Suprapubic skin (tissue), 4 donors: Measurements from ENCODE around the gene LIMS2. TPM values are rescaled to one million over a fixed set of nuclear protein-coding genes. Genes with fewer than 3 reads are reported as not detected.

Source experiments
- DNase-seq, 2 donors: peaks; one replicate each; pipeline ENCODE4 v3.0.0-alpha.2; 2019; ENCODE audit warnings: low spot score in 2 of 2
- H3K27ac ChIP-seq: fragments of 200-600 bp; sonication (generic); one replicate; pipeline ENCODE4 v1.5.1; 2019
- H3K27me3 ChIP-seq: fragments of 200-600 bp; sonication (generic); one replicate; pipeline ENCODE4 v1.5.1; 2019
- H3K36me3 ChIP-seq: fragments of 200-600 bp; sonication (generic); one replicate; pipeline ENCODE4 v1.5.1; 2019
- H3K4me1 ChIP-seq: fragments of 200-600 bp; sonication (generic); one replicate; pipeline ENCODE4 v1.5.1; 2019
- H3K4me3 ChIP-seq: fragments of 200-600 bp; sonication (generic); one replicate; pipeline ENCODE4 v1.5.1; 2019; ENCODE audit warnings: mild to moderate bottlenecking
- H3K9me3 ChIP-seq: fragments of 200-600 bp; sonication (generic); one replicate; pipeline ENCODE4 v1.5.1; 2019
- CTCF ChIP-seq, 2 donors: fragments of 200-600 bp in 1 of 2; fragments of 450-650 bp in 1 of 2; sonication (generic) in 1 of 2; IDR thresholded peaks; one replicate each; pipeline ENCODE4 v1.5.1; 2016 to 2019; ENCODE audit warnings: antibody characterized with exemption in 2 of 2, mild to moderate bottlenecking in 1 of 2, moderate library complexity in 1 of 2
- EP300 ChIP-seq: sonication (generic); formaldehyde crosslinking; IDR thresholded peaks from one replicate; pipeline ENCODE4 v1.6.1; 2017; ENCODE audit warnings: antibody characterized with exemption
- POLR2A ChIP-seq, 2 donors: fragments of 450-650 bp; IDR thresholded peaks; one replicate each; pipeline ENCODE4 v1.6.1; 2017; ENCODE audit warnings: antibody characterized with exemption in 2 of 2, mild to moderate bottlenecking in 2 of 2, moderate library complexity in 2 of 2
- POLR2AphosphoS5 ChIP-seq, 3 donors: sonication (generic); formaldehyde crosslinking; IDR thresholded peaks; one replicate each; pipeline ENCODE4 v1.6.1; 2017; ENCODE audit warnings: antibody characterized with exemption in 3 of 3
- WGBS: methylation state at CpG from one replicate; pipeline ENCODE4 v1.1.5; 2018; 5-methylcytosine and 5-hydroxymethylcytosine counted together
- total RNA-seq, 4 donors: library from RNA; depleted of rRNA; stranded (reverse); fragments of >200 nt; gene quantifications; one replicate each; pipeline ENCODE4 v1.1.0, GENCODE V29; 2016

The LIMS2 gene
- total RNA-seq, 4 donors from 2014 or later = 9.2 to 40.0 (median 15.4) TPM

- 91% methylated on average over 19 of the region's 25 CpGs for WGBS
- TF ChIP-seq CTCF (IDR thresholded peaks at IDR 0.05) (no peak), POLR2A (IDR thresholded peaks at IDR 0.05) (no peak)
- DNase-seq = peak; percentile 54 to 64
These were observed 67.0 kb downstream of the LIMS2 start for GRCh38 chr2:127608061-127609030.

GRCh38 chr2:127607399-127607908 lies 67.9 kb downstream of the LIMS2 start:
- H3K27ac ChIP-seq = no peak overlapping the region
- H3K4me1 ChIP-seq = no peaks in the 10 kb centered on the region
- H3K27me3 ChIP-seq = no peaks in the 10 kb centered on the region
- H3K36me3 ChIP-seq = no peaks in the 10 kb centered on the region
- peaks cover 4% of the 10 kb centered on the region for H3K9me3 ChIP-seq
- 94% methylated on average over 9 of the region's 9 CpGs for WGBS
- H3K4me3 ChIP-seq = no peak overlapping the region
- TF ChIP-seq POLR2A (IDR thresholded peaks at IDR 0.05) (no peak), POLR2AphosphoS5 (IDR thresholded peaks at IDR 0.05) (no peak), EP300 (no peak), CTCF (IDR thresholded peaks at IDR 0.05) (no peak)
- peak in 1 of 2 donors; percentile 20 for DNase-seq

More at GRCh38 chr2:127608061-127609030, 67.0 kb downstream of the LIMS2 start:
- Histone ChIP-seq H3K36me3 (no peaks in the 10 kb centered on the region), H3K9me3 (peaks cover 9% of the 10 kb centered on the region), H3K27me3 (no peaks in the 10 kb centered on the region), H3K4me1 (no peaks in the 10 kb centered on the region), H3K4me3 (no peak overlapping the region), H3K27ac (no peak overlapping the region)

- WGBS = 91% methylated on average over 17 of the region's 17 CpGs
- DNase-seq = peak in 1 of 2 donors; percentile 50
- TF ChIP-seq POLR2A (IDR thresholded peaks at IDR 0.05) (no peak), POLR2AphosphoS5 (IDR thresholded peaks at IDR 0.05) (no peak), CTCF (IDR thresholded peaks at IDR 0.05) (no peak), EP300 (no peak)
- H3K9me3 ChIP-seq = peaks cover 3% of the 10 kb centered on the region
- no peak overlapping the region for H3K27ac ChIP-seq
- H3K36me3 ChIP-seq = no peaks in the 10 kb centered on the region
- H3K27me3 ChIP-seq = no peaks in the 10 kb centered on the region
- H3K4me3 ChIP-seq = no peak overlapping the region
- no peaks in the 10 kb centered on the region for H3K4me1 ChIP-seq
These were observed 68.5 kb downstream of the LIMS2 start for GRCh38 chr2:127606625-127607398.

- Histone ChIP-seq H3K36me3 (no peaks in the 10 kb centered on the region), H3K4me1 (no peaks in the 10 kb centered on the region), H3K9me3 (no peaks in the 10 kb centered on the region), H3K27me3 (no peaks in the 10 kb centered on the region), H3K27ac (no peak overlapping the region), H3K4me3 (no peak overlapping the region)
- TF ChIP-seq CTCF (IDR thresholded peaks at IDR 0.05) (no peak), POLR2A (IDR thresholded peaks at IDR 0.05) (no peak), EP300 (no peak), POLR2AphosphoS5 (IDR thresholded peaks at IDR 0.05) (no peak)
- DNase-seq = peak in 1 of 2 donors; percentile 49
- 86% methylated on average over 7 of the region's 7 CpGs for WGBS
These were observed 69.6 kb downstream of the LIMS2 start for GRCh38 chr2:127605691-127606263.
